C4-2B (cell line): ENCODE measurements around the gene NFKB1.

Source experiments
- ZFX ChIP-seq: fragments of 450-650 bp; IDR thresholded peaks from 2 replicates; pipeline ENCODE4 v1.6.1; 2017
- TF ChIP-seq, protein P1 (sequence below): fragments of 450-650 bp; conservative IDR thresholded peaks from 2 replicates; pipeline ENCODE4 v1.5.1; 2017; ENCODE audit warnings: mild to moderate bottlenecking

DNA sequence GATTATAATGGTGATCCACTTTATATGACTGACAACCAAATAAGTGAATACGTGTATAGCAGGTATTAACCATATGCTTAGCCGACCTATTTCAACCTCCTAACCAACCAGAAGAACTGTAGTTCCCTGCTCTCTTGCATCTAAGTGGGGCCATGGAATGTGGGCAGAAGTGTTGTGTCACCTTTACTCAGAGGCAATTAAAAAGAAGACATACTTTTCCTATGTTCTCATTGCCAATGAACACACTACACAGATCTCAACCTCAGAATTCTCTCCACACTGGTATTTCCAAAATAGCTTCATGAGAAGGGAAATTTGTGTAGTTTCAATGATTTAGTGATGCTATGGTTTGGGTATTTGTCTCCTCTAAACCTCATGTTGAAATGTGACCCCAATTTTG lies 3.2 kb upstream of the NFKB1 start:
- TF ChIP-seq, protein P1, sequence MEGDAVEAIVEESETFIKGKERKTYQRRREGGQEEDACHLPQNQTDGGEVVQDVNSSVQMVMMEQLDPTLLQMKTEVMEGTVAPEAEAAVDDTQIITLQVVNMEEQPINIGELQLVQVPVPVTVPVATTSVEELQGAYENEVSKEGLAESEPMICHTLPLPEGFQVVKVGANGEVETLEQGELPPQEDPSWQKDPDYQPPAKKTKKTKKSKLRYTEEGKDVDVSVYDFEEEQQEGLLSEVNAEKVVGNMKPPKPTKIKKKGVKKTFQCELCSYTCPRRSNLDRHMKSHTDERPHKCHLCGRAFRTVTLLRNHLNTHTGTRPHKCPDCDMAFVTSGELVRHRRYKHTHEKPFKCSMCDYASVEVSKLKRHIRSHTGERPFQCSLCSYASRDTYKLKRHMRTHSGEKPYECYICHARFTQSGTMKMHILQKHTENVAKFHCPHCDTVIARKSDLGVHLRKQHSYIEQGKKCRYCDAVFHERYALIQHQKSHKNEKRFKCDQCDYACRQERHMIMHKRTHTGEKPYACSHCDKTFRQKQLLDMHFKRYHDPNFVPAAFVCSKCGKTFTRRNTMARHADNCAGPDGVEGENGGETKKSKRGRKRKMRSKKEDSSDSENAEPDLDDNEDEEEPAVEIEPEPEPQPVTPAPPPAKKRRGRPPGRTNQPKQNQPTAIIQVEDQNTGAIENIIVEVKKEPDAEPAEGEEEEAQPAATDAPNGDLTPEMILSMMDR, result no peak
- TF ChIP-seq ZFX, result no peak
